ENCODE results near the gene FBLN1.
"Not testable (repeated sequence)": the region's sequence is repeated elsewhere in the genome, so short reads cannot be mapped to it uniquely, and the experiment has no call there.

FBLN1 gene

GRCh38 chr22:45586651-45587405 is 84.1 kb downstream of the FBLN1 start:
- no peak for DNase-seq

DNA sequence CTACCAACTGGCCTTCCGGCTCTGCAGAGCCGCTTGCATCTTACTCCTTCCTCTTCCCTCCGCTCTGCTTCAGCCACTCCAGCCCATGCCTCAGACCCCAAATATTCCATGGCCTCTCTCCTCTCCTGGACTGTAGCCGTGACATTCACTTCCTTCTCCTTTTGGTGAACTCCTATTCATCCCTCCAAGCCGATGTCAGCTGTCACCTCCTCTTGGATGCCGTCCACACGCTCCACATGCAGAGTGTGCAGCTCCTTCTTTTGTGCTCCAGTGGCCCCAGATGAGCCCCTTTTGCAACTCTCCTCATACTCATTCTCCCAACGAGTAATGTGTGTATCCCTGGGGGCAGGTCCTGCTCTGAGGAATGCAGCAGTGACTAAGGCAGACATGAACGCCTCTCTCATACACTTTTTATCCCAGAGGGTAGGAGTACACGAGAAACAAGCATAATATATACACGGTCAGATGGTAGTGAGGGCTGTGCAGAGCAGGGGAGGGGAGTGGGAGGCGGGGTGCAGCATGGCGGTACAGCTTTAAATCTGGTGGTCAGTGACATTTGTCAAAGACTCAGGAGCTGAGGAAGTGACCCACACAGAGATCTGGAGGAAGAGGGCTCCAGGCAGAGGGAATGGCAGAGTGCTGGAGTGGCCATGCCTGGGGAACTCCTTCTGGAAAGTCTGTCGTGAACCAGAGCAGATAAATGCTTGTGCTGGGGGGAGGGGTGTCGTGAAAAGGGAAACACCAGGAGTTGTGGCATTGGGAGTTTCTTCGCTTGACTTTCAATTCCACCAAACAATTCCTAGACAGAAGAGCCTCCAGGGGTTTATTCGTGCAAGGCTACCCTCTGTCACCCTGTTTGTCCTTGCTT is 85.2 kb downstream of the FBLN1 start:
- DNase-seq = no peak

DNA sequence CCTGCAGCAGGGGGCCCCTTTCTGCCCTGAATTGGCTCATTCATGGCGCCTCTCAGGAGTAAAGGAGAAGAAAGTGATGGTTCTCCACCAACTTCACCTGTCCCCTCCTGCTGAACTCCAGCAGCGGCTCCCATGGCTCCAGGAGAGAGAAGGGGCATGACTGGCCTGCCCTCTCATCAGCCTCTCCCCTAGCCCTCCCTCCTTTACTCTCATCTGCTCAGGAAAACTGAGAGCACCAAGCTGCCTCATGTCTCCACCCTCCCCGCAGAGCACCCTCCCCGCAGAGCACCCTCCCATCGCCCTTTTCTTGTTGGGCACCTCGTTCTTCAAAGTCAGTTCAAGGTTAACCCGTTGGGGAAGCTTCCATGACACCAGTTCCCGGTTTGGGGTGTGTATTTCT is 86.9 kb downstream of the FBLN1 start:
- DNase-seq = no peak

GRCh38 chr22:45590262-45590661 is 87.6 kb downstream of the FBLN1 start:
- no peak for DNase-seq

DNA sequence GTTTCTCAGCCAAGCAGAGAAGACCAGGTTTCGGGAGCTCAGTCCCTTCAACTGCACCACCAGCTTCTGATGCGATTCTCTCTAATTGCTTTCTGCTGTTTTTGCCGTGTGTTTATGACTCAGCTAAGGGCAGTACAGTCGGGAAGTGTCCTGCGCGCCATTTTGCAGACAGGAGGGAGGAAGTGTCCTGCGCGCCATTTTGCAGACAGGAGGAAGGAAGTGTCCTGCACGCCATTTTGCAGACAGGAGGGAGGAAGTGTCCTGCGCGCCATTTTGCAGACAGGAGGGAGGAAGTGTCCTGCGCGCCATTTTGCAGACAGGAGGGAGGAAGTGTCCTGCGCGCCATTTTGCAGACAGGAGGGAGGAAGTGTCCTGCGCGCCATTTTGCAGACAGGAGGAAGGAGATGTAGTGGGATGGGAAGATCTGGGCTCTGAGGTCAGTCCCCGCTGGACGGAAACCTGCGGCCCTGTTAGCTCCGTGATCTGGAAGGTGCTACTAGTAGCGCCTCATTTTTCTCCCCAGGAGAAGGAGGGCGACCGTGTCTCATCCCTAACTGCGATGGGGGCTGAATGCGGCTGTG is 89.0 kb downstream of the FBLN1 start:
- DNase-seq = not testable (repeated sequence)

- DNase-seq = no peak
These were observed 91.6 kb downstream of the FBLN1 start for GRCh38 chr22:45594123-45594941.

DNA sequence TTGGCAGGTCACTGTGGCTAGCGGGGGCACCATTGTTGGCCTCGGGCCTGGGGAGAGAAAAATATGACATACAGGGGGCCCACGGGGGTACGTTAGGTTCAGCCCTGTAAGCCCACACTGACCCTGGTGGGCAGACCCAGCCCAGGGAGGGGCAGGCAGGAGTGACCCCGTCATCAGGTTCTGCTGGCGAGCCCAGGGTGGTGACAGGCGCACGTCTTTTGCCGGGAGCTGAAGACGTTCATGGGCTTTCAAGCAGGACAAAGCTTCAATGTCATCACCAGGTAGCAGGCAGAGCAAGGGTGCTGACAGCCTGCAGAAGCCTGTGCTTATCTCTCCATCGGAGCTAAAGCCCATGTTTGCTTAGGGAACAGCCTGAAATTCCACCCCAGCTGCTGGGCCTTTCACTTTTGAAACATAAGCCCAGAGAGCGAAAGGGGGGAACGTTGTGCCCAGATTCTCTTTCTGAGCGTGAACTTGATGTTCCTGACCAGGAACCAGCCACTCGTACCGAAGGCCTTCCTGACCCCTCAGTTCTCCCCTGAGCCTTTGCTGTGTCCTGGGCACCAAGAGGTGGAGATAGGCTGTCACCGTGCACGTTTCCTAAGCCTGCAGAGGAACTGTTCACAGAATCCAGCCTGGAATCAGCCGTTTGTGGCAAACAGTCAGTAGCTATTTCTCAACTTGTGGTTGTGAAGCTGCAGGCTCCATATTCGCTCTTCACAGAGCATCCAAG is 94.9 kb downstream of the FBLN1 start:
- no peak for DNase-seq

- no peak for DNase-seq
These were observed 96.0 kb downstream of the FBLN1 start for GRCh38 chr22:45598596-45599217.

GRCh38 chr22:45599836-45600577 is 97.3 kb downstream of the FBLN1 start:
- DNase-seq = no peak

- no peak for DNase-seq
These were observed 98.4 kb downstream of the FBLN1 start for GRCh38 chr22:45600790-45601730.

DNA sequence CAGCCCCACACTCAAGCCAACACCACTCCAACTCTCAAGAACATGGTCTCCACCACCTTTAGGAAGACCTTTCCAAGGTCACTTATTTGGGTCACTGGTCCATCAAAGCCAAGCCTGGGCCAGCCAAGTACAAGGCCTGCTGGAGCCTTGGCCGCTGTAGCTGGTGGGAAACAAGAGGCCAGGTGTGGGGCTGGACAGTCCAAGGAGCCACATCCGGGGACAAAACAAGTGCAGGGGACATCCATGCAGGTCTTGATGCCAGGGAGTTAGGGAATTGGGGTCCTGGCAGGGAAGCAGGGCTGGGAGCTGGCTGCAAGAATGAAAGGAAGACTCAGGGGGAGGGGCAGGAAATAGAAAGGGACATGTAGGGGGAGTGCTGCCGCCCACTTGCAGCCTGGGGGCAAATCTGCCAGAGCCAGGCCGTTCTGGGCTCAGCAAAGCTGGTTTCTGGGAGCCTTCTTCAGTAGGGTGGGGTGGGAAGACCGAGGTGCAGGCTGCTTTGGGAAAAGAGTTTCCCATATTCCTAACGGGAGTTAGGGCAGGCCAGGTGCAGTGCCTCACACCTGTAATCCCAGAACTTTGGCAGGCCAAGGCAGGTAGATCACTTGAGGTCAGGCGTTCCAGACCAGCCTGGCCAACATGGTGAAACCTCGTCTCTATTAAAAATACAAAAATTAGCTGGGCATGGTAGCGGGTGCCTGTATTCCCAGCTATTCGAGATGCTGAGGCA is 99.5 kb downstream of the FBLN1 start:
- no peak for DNase-seq

- no peak for DNase-seq
These were observed 100.3 kb downstream of the FBLN1 start for GRCh38 chr22:45602824-45603595.

DNA sequence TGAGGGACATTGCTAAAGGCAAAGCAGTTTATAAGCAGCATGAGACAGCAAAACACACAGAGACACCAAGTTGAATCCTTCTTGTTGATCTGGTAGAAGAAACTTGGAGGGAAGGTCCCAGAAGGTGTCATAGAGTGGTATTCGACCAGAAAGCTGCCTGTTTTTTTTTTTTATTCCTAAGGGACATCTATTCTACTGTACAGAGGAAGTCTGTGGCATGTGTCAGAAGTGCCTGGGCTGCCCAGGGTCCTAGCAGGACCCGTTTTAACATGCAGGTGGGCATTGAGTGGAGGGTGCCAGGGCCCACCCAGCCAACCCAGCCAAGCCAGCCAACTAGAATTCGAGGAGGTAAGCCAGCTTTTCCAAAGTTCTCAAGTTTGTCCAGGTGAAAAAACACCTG is 100.9 kb downstream of the FBLN1 start:
- no peak for DNase-seq

DNA sequence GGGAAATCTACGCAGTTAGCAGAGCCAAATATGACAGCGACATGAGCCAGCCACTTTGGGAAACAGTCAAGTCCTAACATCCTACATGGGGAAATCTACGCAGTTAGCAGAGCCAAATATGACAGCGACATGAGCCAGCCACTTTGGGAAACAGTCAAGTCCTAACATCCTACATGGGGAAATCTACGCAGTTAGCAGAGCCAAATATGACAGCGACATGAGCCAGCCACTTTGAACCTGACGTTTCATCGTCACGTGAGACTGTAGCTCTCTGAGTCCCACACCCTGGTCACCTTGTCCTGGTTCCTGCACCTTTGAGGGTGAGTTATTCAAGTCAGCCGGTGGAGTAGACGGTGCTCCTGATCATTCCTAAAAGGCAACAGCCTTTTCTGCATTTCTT is 105.4 kb downstream of the FBLN1 start:
- DNase-seq = not testable (repeated sequence)

GRCh38 chr22:45608763-45609180 is 106.1 kb downstream of the FBLN1 start:
- DNase-seq = peak; percentile 26

DNA sequence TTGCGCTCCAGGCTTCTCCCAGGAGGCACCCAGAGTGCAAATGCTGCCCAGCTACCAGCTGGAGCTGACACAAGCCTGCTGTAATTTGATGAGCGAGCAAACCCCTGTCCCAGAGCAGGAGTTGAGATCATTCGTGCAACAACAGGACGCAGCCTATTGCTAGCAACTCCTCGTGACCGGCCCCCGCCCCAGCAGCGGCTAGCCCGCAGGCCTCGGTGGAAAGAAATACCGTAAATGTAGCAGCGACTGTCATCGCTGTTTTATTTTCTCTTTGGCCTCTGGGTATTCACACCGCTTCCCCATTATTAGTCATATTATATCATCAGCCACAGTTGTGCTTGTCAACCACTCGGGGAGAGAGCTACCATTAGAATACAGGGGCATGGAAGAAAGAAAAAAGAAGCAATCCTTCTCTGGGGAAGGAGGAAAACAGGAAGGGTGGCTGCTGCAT is 109.8 kb downstream of the FBLN1 start:
- peak; percentile 41 for DNase-seq

DNA sequence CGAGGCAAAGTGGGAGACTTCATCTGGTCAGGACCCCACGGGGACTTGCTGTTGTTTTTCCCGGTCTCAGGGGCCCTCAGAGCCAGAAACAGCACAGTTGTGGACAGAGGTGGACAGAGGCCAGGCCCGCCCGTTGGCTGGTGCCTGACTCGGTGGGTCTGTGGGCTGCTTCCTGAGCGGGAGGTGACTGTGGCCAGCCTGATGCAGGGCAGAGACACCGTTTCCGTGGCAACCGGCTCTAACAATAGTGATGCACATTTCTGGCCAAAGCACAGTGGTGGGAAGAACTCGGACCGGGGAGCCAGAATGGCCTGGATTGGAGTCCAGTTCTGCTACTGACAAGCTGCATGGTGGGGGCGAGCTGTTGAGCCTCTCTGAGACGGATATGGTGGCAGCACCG is 110.3 kb downstream of the FBLN1 start:
- DNase-seq = no peak

DNA sequence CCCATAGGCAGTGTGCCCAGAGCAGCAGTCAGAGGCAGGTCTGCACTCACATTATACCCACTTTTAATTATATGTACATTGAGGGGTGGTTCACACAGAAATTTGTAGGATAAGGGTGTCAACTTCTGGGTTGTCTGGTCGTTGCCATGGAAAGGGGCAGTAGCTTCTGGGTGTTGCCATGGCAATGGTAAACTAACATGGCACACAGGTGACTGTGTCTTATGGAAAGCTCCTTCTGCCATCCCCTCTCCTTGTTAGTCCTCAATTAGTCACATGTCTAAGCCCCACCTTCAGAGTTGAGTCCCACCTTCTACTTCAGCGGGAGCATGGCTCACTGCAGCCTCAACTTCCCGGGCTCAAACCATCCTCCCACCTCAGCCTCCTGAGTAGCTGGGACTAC is 112.7 kb downstream of the FBLN1 start:
- DNase-seq = no peak
